Upper lobe of left lung (tissue), 6 donors: Measurements from ENCODE around the gene CPLX1. TPM values are rescaled to one million over a fixed set of nuclear protein-coding genes. Genes with fewer than 3 reads are reported as not detected.
"Not testable (repeated sequence)": the region's sequence is repeated elsewhere in the genome, so short reads cannot be mapped to it uniquely, and the experiment has no call there.

Experiments
- ATAC-seq, 2 donors: fragments of 200-7000 bp; cut with Tn5 transposase; one replicate each; pipeline ENCODE4 v1.9.1; 2022; ENCODE audit warnings: mild to moderate bottlenecking in 2 of 2, moderate library complexity in 2 of 2; ENCODE audit not compliant: low FRiP score in 2 of 2
- DNase-seq, 2 donors: peaks; one replicate each; pipeline ENCODE4 v3.0.0-alpha.2; 2019 to 2020
- H3K27ac ChIP-seq, 4 donors: fragments of 200-600 bp; sonication (generic); one replicate each; pipeline ENCODE4 v1.5.1; 2016 to 2019
- H3K27me3 ChIP-seq, 4 donors: fragments of 200-600 bp; sonication (generic); one replicate each; pipeline ENCODE4 v1.5.1; 2017 to 2019
- H3K36me3 ChIP-seq, 4 donors: fragments of 200-600 bp; sonication (generic); one replicate each; pipeline ENCODE4 v1.5.1; 2016 to 2019
- H3K4me1 ChIP-seq, 4 donors: fragments of 200-600 bp; sonication (generic); one replicate each; pipeline ENCODE4 v1.5.1; 2018 to 2019
- H3K4me3 ChIP-seq, 4 donors: fragments of 200-600 bp; sonication (generic); one replicate each; pipeline ENCODE4 v1.5.1; 2017 to 2019; ENCODE audit warnings: mild to moderate bottlenecking in 2 of 4, moderate library complexity in 1 of 4
- H3K9me3 ChIP-seq, 4 donors: fragments of 200-600 bp; sonication (generic); one replicate each; pipeline ENCODE4 v1.5.1; 2018 to 2019
- EP300 ChIP-seq, 4 donors: sonication (generic); formaldehyde crosslinking; IDR thresholded peaks; one replicate each; pipeline ENCODE4 v1.5.1; 2017; ENCODE audit warnings: antibody characterized with exemption in 4 of 4, control low read depth in 2 of 4
- POLR2A ChIP-seq, 4 donors: fragments of 450-650 bp; IDR thresholded peaks; one replicate each; pipeline ENCODE4 v1.5.1; 2016 to 2017; ENCODE audit warnings: antibody characterized with exemption in 4 of 4, mild to moderate bottlenecking in 2 of 4
- POLR2AphosphoS5 ChIP-seq, 2 donors: sonication (generic); formaldehyde crosslinking; IDR thresholded peaks; one replicate each; pipeline ENCODE4 v1.5.1; 2017; ENCODE audit warnings: antibody characterized with exemption in 2 of 2
- WGBS, 2 donors: methylation state at CpG; one replicate each; pipeline ENCODE4 v1.1.5; 2017 to 2018; 5-methylcytosine and 5-hydroxymethylcytosine counted together
- total RNA-seq, 6 donors: library from RNA; depleted of rRNA in 4 of 6; stranded (reverse); fragments of >200 nt in 4 of 6; gene quantifications; one replicate each; pipeline versions ENCODE4 v1.1.0 to v1.2.1, GENCODE V29; 2016 to 2021
- TF ChIP-seq, protein P1 (sequence below), 6 experiments: fragments of 450-650 bp in 4 of 6; fragments of 200-600 bp in 2 of 6; sonication (generic) in 2 of 6; IDR thresholded peaks; one replicate each; pipeline ENCODE4 v1.5.1; 2016 to 2019; ENCODE audit warnings: antibody characterized with exemption in 6 of 6
- donor health status: DM: no; HTN: no; CAD: no; lungs with moderate emphysema.
- donor health status: DM: no; HTN: yes; CAD: no; lungs with severe emphysema.

Gene CPLX1
- total RNA-seq, 6 donors from 2014 or later, result 0.61 to 4.2 (median 1.8) TPM

GRCh38 chr4:777520-778262, 48.2 kb downstream of the CPLX1 start:
- peaks cover 32 to 68% (median 43%) of the 10 kb centered on the region in 4 donors for H3K4me1 ChIP-seq
- ATAC-seq, result no peak

GRCh38 chr4:776743-777441, 49.0 kb downstream of the CPLX1 start:
- no peak for ATAC-seq
- H3K27ac ChIP-seq, result no peak overlapping the region
- no peak overlapping the region for H3K4me3 ChIP-seq
- H3K4me1 ChIP-seq, result peaks cover 26 to 64% (median 39%) of the 10 kb centered on the region in 4 donors
- no peaks in the 10 kb centered on the region for H3K27me3 ChIP-seq
- no peak for DNase-seq
- 93% methylated on average over 9 of the region's 9 CpGs for WGBS, 2 donors
- peaks cover 10 to 80% (median 35%) of the 10 kb centered on the region in 4 donors for H3K36me3 ChIP-seq
- no peak for TF ChIP-seq EP300 (IDR thresholded peaks at IDR 0.05)
- TF ChIP-seq, protein P1, sequence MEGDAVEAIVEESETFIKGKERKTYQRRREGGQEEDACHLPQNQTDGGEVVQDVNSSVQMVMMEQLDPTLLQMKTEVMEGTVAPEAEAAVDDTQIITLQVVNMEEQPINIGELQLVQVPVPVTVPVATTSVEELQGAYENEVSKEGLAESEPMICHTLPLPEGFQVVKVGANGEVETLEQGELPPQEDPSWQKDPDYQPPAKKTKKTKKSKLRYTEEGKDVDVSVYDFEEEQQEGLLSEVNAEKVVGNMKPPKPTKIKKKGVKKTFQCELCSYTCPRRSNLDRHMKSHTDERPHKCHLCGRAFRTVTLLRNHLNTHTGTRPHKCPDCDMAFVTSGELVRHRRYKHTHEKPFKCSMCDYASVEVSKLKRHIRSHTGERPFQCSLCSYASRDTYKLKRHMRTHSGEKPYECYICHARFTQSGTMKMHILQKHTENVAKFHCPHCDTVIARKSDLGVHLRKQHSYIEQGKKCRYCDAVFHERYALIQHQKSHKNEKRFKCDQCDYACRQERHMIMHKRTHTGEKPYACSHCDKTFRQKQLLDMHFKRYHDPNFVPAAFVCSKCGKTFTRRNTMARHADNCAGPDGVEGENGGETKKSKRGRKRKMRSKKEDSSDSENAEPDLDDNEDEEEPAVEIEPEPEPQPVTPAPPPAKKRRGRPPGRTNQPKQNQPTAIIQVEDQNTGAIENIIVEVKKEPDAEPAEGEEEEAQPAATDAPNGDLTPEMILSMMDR (IDR thresholded peaks at IDR 0.05), result no peak
- TF ChIP-seq POLR2A (IDR thresholded peaks at IDR 0.05), result no peak
- TF ChIP-seq POLR2AphosphoS5 (IDR thresholded peaks at IDR 0.05), result no peak
- no peaks in the 10 kb centered on the region for H3K9me3 ChIP-seq

More at GRCh38 chr4:777520-778262, 48.2 kb downstream of the CPLX1 start:
- Histone ChIP-seq H3K4me3 (no peak overlapping the region), H3K9me3 (no peaks in the 10 kb centered on the region), H3K27ac (no peak overlapping the region), H3K27me3 (no peaks in the 10 kb centered on the region), H3K36me3 (peaks cover 10 to 78% (median 34%) of the 10 kb centered on the region in 4 donors)
- 83 to 95% methylated on average over 6 of the region's 6 CpGs for WGBS, 2 donors
- TF ChIP-seq POLR2AphosphoS5 (IDR thresholded peaks at IDR 0.05), result no peak
- TF ChIP-seq, protein P1 (IDR thresholded peaks at IDR 0.05), result no peak
- TF ChIP-seq EP300 (IDR thresholded peaks at IDR 0.05), result no peak
- TF ChIP-seq POLR2A (IDR thresholded peaks at IDR 0.05), result no peak
- DNase-seq, result no peak

- Histone ChIP-seq H3K4me1 (peaks cover 21 to 59% (median 33%) of the 10 kb centered on the region in 4 donors), H3K36me3 (peaks cover 10 to 92% (median 35%) of the 10 kb centered on the region in 4 donors)
- not testable (repeated sequence) for H3K27ac ChIP-seq, ATAC-seq, H3K27me3 ChIP-seq, H3K4me3 ChIP-seq, H3K9me3 ChIP-seq, DNase-seq
- 95 to 98% methylated on average over 2 of the region's 2 CpGs for WGBS, 2 donors
Observed at GRCh38 chr4:775485-775884, 50.4 kb downstream of the CPLX1 start.

DNA sequence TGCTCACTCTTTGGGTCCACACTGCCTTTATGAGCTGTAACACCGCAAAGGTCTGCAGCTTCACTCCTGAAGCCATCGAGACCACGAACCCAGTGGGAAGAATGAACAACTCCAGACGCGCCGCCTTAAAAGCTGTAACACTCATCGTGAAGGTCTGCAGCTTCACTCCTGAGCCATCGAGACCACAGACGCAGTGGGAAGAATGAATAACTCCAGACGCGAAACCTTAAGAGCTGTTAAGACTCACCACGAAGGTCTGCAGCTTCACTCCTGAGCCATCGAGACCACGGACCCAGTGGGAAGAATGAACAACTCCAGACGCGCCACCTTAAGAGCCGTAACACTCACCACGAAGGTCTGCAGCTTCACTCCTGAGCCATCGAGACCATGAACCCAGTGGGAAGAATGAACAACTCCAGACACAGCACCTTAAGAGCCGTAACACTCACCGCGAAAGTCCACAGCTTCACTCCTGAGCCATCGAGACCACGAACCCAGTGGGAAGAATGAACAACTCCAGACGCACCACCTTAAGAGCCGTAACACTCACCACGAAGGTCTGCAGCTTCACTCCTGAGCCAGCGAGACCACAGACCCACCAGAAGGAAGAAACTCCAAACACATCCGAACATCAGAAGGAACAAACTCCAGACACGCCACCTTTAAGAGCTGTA, 51.4 kb downstream of the CPLX1 start:
- H3K9me3 ChIP-seq, H3K4me3 ChIP-seq, H3K27me3 ChIP-seq, DNase-seq, ATAC-seq, H3K27ac ChIP-seq: not testable (repeated sequence)
- Histone ChIP-seq H3K36me3 (peaks cover 10 to 94% (median 41%) of the 10 kb centered on the region in 4 donors), H3K4me1 (peaks cover 15 to 49% (median 25%) of the 10 kb centered on the region in 4 donors)
- WGBS, 2 donors, result 94 to 96% methylated on average over 29 to 30 of the region's 30 CpGs

GRCh38 chr4:773214-773613, 52.7 kb downstream of the CPLX1 start:
- Histone ChIP-seq H3K4me1 (peaks cover 15 to 39% (median 21%) of the 10 kb centered on the region in 4 donors), H3K36me3 (peaks cover 7 to 94% (median 42%) of the 10 kb centered on the region in 4 donors), H3K27ac (no peak overlapping the region), H3K9me3 (no peaks in the 10 kb centered on the region), H3K27me3 (no peaks in the 10 kb centered on the region), H3K4me3 (no peak overlapping the region)
- no peak for DNase-seq
- no peak for TF ChIP-seq POLR2A (IDR thresholded peaks at IDR 0.05)
- no peak for TF ChIP-seq EP300 (IDR thresholded peaks at IDR 0.05)
- no peak for TF ChIP-seq POLR2AphosphoS5 (IDR thresholded peaks at IDR 0.05)
- TF ChIP-seq, protein P1 (IDR thresholded peaks at IDR 0.05), result no peak
- no peak for ATAC-seq
- 71 to 86% methylated on average over 9 of the region's 9 CpGs for WGBS, 2 donors
